Naive thymus-derived CD4-positive, alpha-beta T cell (primary cell): ENCODE results near the gene GNAL. TPM values are rescaled to one million over a fixed set of nuclear protein-coding genes. Genes with fewer than 3 reads are reported as not detected.

Source experiments
- ATAC-seq: fragments of 150-1000 bp; cut with Tn5 transposase; 2 replicates; pipeline ENCODE4 v1.10.0; 2021; ENCODE audit warnings: mild to moderate bottlenecking, moderate library complexity
- CTCF ChIA-PET: fragments of 350-600 bp; sonication (Branson Sonifier 250); formaldehyde crosslinking; loops from one replicate; lab custom pipeline; 2021; ENCODE audit warnings: antibody characterized with exemption; lab: Charles Lee
- POLR2A ChIA-PET: fragments of 350-600 bp; sonication (Branson Sonifier 250); formaldehyde crosslinking; loops from one replicate; lab custom pipeline; 2021; ENCODE audit warnings: antibody characterized with exemption, inconsistent platforms; lab: Charles Lee
- DNase-seq, 9 donors: peaks; one replicate each; pipeline versions ENCODE4 v3.0.0 to v3.0.0-alpha.2; 2020 to 2022; ENCODE audit warnings: mixed read lengths in 1 of 9
- H3K27ac ChIP-seq: one replicate; pipeline ENCODE4 v1.7.0; 2013; ENCODE audit warnings: mild to moderate bottlenecking, low read depth, low read length, moderate library complexity
- H3K27me3 ChIP-seq, 2 donors: one replicate each; pipeline ENCODE4 v1.7.0; 2013; ENCODE audit warnings: low read length in 2 of 2, mild to moderate bottlenecking in 2 of 2, moderate library complexity in 2 of 2; ENCODE audit not compliant: control insufficient read depth in 2 of 2, insufficient read depth in 2 of 2
- H3K36me3 ChIP-seq, 3 experiments: 1 replicate in 2 of 3; 2 replicates in 1 of 3; pipeline ENCODE4 v1.7.0; 2013; ENCODE audit warnings: low read length in 3 of 3, mild to moderate bottlenecking in 3 of 3, moderate library complexity in 1 of 3; ENCODE audit not compliant: insufficient read depth in 3 of 3, control insufficient read depth in 2 of 3
- H3K4me1 ChIP-seq, 2 donors: one replicate each; pipeline ENCODE4 v1.7.0; 2013; ENCODE audit warnings: low read length in 2 of 2, mild to moderate bottlenecking in 2 of 2, moderate library complexity in 1 of 2; ENCODE audit not compliant: control insufficient read depth in 2 of 2, insufficient read depth in 2 of 2
- H3K4me3 ChIP-seq: 2 replicates; pipeline ENCODE4 v1.7.0; 2013; ENCODE audit warnings: mild to moderate bottlenecking, low read length
- H3K9me3 ChIP-seq, 3 experiments: 1 replicate in 2 of 3; 2 replicates in 1 of 3; pipeline ENCODE4 v1.7.0; 2013; ENCODE audit warnings: low read length in 3 of 3; ENCODE audit not compliant: control insufficient read depth in 2 of 3
- H3K27ac Mint-ChIP-seq, 9 donors: one replicate each; pipeline ENCODE4 v1.8.0; 2020 to 2022; ENCODE audit warnings: mixed read lengths in 9 of 9, mild to moderate bottlenecking in 8 of 9, moderate library complexity in 5 of 9, inconsistent platforms in 2 of 9
- H3K27me3 Mint-ChIP-seq, 5 donors: one replicate each; pipeline ENCODE4 v1.8.0; 2021 to 2022; ENCODE audit warnings: mixed read lengths in 5 of 5, mild to moderate bottlenecking in 1 of 5
- H3K36me3 Mint-ChIP-seq, 5 donors: one replicate each; pipeline ENCODE4 v1.8.0; 2020 to 2022; ENCODE audit warnings: mixed read lengths in 5 of 5, mild to moderate bottlenecking in 3 of 5, inconsistent platforms in 1 of 5
- H3K4me1 Mint-ChIP-seq, 7 donors: one replicate each; pipeline ENCODE4 v1.8.0; 2020 to 2022; ENCODE audit warnings: mixed read lengths in 7 of 7, mild to moderate bottlenecking in 3 of 7, inconsistent platforms in 1 of 7
- H3K4me3 Mint-ChIP-seq, 10 donors: one replicate each; pipeline ENCODE4 v1.8.0; 2020 to 2022; ENCODE audit warnings: mild to moderate bottlenecking in 10 of 10, mixed read lengths in 10 of 10, moderate library complexity in 6 of 10, inconsistent platforms in 2 of 10
- H3K9me3 Mint-ChIP-seq, 11 donors: one replicate each; pipeline ENCODE4 v1.8.0; 2020 to 2022; ENCODE audit warnings: mixed read lengths in 11 of 11, mild to moderate bottlenecking in 4 of 11, inconsistent platforms in 1 of 11, moderate library complexity in 1 of 11
- intact Hi-C, 2 donors: fragments of 100-400 bp; cut with micrococcal nuclease; formaldehyde crosslinking; loops; one replicate each; pipeline ENCODE4 v1.15.1; 2023
- polyA plus RNA-seq, 2 donors: library from polyadenylated mRNA; unstranded; fragments of 300-500 nt; fragmentation: Illumina TruSeq; gene quantifications; one replicate each; pipeline ENCODE4 v1.2.3, GENCODE V29; 2021
- total RNA-seq, 6 experiments: library from RNA in 5 of 6; stranded (reverse) in 5 of 6; gene quantifications; 1 replicate in 5 of 6; 2 replicates in 1 of 6; pipeline ENCODE4 v1.2.3 and lab custom pipeline; 2021 to 2026

Gene GNAL
- total and polyA plus RNA-seq, 7 experiments from 2014 or later: 0.09 to 1.4 (median 0.67) TPM

DNA sequence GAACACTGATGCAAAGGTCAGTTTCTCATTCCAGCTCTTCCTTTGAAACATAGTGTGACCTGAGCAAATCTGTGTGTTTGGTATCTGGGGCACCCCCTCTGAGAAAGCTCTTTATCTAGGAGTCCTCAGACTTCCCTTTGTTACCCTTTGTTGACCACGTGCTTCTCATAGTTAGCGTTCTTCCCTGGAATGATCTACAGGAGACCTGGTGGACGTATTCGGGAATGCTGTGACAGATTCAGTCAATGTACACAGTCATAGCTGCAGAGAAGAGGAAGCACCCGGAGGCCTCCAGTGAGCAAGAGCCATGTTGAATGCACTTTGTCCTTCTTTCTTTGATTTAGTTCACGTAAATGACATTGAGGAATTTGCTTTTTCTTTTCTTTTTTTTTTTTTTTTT, 151.4 kb downstream of the GNAL start:
- H3K9me3 Mint-ChIP-seq: no peaks in the 10 kb centered on the region
- ChIA-PET POLR2A (interaction anchor here (1.0 to 1.2 kb wide), 2 partner anchors 10 kb away, joined by 3 to 10 read pairs; partner anchors contain the start of gene CHMP1B), CTCF (no interaction called here)
- no peak overlapping the region for H3K4me3 ChIP-seq
- H3K27ac Mint-ChIP-seq: peak overlapping the region in 1 of 9 donors; percentile 18
- H3K27me3 ChIP-seq: no peaks in the 10 kb centered on the region
- H3K36me3 ChIP-seq: no peaks in the 10 kb centered on the region
- ATAC-seq: no peak
- no peaks in the 10 kb centered on the region for H3K4me1 Mint-ChIP-seq
- H3K27me3 Mint-ChIP-seq: peaks cover 0 to 2% (median 0%) of the 10 kb centered on the region in 5 donors
- intact Hi-C loops: no loop called here
- H3K4me1 ChIP-seq: no peaks in the 10 kb centered on the region
- no peaks in the 10 kb centered on the region for H3K9me3 ChIP-seq
- H3K27ac ChIP-seq: no peak overlapping the region
- H3K36me3 Mint-ChIP-seq: no peaks in the 10 kb centered on the region
- DNase-seq: no peak
- H3K4me3 Mint-ChIP-seq: no peak overlapping the region

- no peak for ATAC-seq
- intact Hi-C loops: no loop called here
- ChIA-PET CTCF (no interaction called here), POLR2A (no interaction called here)
- Mint-ChIP-seq H3K27ac (no peak overlapping the region), H3K36me3 (no peaks in the 10 kb centered on the region), H3K4me1 (no peaks in the 10 kb centered on the region), H3K27me3 (peaks cover 0 to 2% (median 0%) of the 10 kb centered on the region in 5 donors), H3K9me3 (no peaks in the 10 kb centered on the region), H3K4me3 (no peak overlapping the region)
- no peak for DNase-seq
- Histone ChIP-seq H3K9me3 (no peaks in the 10 kb centered on the region), H3K36me3 (no peaks in the 10 kb centered on the region), H3K4me1 (no peaks in the 10 kb centered on the region), H3K4me3 (no peak overlapping the region), H3K27ac (no peak overlapping the region), H3K27me3 (no peaks in the 10 kb centered on the region)
Observed at GRCh38 chr18:11842562-11842961, 153.5 kb downstream of the GNAL start.

GRCh38 chr18:11844436-11844835, 155.4 kb downstream of the GNAL start:
- no peaks in the 10 kb centered on the region for H3K36me3 ChIP-seq
- intact Hi-C loops: no loop called here
- H3K9me3 ChIP-seq: no peaks in the 10 kb centered on the region
- Mint-ChIP-seq H3K36me3 (no peaks in the 10 kb centered on the region), H3K27me3 (peaks cover 0 to 15% (median 0%) of the 10 kb centered on the region in 5 donors), H3K9me3 (no peaks in the 10 kb centered on the region), H3K4me1 (peaks cover 0 to 7% (median 5%) of the 10 kb centered on the region in 7 donors), H3K27ac (no peak overlapping the region), H3K4me3 (no peak overlapping the region)
- no peak for DNase-seq
- no peaks in the 10 kb centered on the region for H3K27me3 ChIP-seq
- peaks cover 0 to under 1% of the 10 kb centered on the region in 2 donors for H3K4me1 ChIP-seq
- H3K27ac ChIP-seq: no peak overlapping the region
- no peak overlapping the region for H3K4me3 ChIP-seq
- ATAC-seq: no peak
- POLR2A ChIA-PET: no interaction called here
- CTCF ChIA-PET: no interaction called here

DNA sequence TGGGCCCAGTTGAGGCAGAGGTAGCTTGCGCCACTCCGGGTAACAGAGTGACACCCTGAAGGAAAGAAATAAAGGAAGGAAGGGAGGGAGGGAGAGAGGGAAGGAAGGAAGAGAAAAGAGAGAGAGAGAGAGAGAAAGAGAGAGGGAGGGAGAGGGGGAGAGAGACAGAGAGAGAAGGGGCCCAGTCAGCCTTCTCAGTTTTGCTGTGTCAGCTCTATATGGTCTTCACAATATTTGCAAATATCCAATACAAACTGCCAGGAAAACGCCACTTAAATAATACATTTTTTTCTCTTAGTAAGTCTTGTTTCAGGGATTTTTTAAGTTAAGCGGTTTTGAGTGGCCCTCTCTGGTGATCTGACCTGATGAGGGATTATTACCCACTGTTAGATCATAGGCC, 156.6 kb downstream of the GNAL start:
- ChIA-PET POLR2A (interaction anchor here (0.6 to 1.4 kb wide), 3 partner anchors 14 to 111 kb away, joined by 3 read pairs; no protein-coding TSS in a partner anchor), CTCF (no interaction called here)

DNA sequence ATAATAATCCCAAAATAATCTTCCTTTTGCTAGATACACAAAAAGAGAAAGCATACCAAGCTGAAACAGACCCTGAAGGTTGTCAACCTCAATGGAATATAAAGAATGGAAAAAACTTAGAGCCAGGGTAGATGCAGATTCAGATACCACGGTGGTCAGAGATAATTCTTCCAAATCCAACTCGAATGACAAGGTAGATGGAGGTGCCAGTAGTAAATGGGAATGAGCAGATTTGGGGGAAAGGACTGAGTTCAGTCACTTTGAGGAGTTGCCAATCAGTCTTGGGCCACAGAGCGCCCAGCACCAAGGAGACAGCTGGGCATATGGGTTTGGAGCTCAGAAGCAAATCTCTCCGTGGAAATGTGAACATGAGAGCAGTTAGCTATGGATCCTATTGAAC, 158.7 kb downstream of the GNAL start:
- H3K4me3 ChIP-seq: no peak overlapping the region
- no peak overlapping the region for H3K27ac ChIP-seq
- H3K9me3 Mint-ChIP-seq: no peaks in the 10 kb centered on the region
- POLR2A ChIA-PET: no interaction called here
- H3K9me3 ChIP-seq: no peaks in the 10 kb centered on the region
- intact Hi-C loops: no loop called here
- DNase-seq (no peak), ATAC-seq (no peak)
- peaks cover 7 to 11% of the 10 kb centered on the region in 2 donors for H3K4me1 ChIP-seq
- CTCF ChIA-PET: no interaction called here
- peak overlapping the region in 8 of 9 donors; percentile 4 to 100 (median 56) for H3K27ac Mint-ChIP-seq
- peaks cover 0 to 15% (median 0%) of the 10 kb centered on the region in 5 donors for H3K27me3 Mint-ChIP-seq
- peaks cover 16 to 35% (median 27%) of the 10 kb centered on the region in 7 donors for H3K4me1 Mint-ChIP-seq
- peaks cover 0 to 4% (median 0%) of the 10 kb centered on the region in 3 experiments for H3K36me3 ChIP-seq
- H3K36me3 Mint-ChIP-seq: peaks cover 0 to 4% (median 3%) of the 10 kb centered on the region in 5 donors
- H3K4me3 Mint-ChIP-seq: peak overlapping the region in 1 of 10 donors; percentile 2
- H3K27me3 ChIP-seq: no peaks in the 10 kb centered on the region

More for the DNA sequence above, 156.6 kb downstream of the GNAL start:
- no peak for DNase-seq
- no peak overlapping the region for H3K27ac ChIP-seq
- ATAC-seq: no peak
- intact Hi-C loops: no loop called here
- no peaks in the 10 kb centered on the region for H3K36me3 Mint-ChIP-seq
- no peak overlapping the region for H3K27ac Mint-ChIP-seq
- H3K36me3 ChIP-seq: no peaks in the 10 kb centered on the region
- peaks cover 4 to 6% of the 10 kb centered on the region in 2 donors for H3K4me1 ChIP-seq
- no peaks in the 10 kb centered on the region for H3K9me3 ChIP-seq
- H3K9me3 Mint-ChIP-seq: no peaks in the 10 kb centered on the region
- H3K4me1 Mint-ChIP-seq: peaks cover 8 to 20% (median 15%) of the 10 kb centered on the region in 7 donors
- H3K27me3 ChIP-seq: no peaks in the 10 kb centered on the region
- H3K4me3 ChIP-seq: no peak overlapping the region
- H3K27me3 Mint-ChIP-seq: peaks cover 0 to 15% (median 0%) of the 10 kb centered on the region in 5 donors
- H3K4me3 Mint-ChIP-seq: no peak overlapping the region

GRCh38 chr18:11849279-11849678, 160.2 kb downstream of the GNAL start:
- ATAC-seq (no peak), DNase-seq (no peak)
- H3K36me3 Mint-ChIP-seq: peaks cover 0 to 4% (median 3%) of the 10 kb centered on the region in 5 donors
- no peaks in the 10 kb centered on the region for H3K27me3 ChIP-seq
- H3K36me3 ChIP-seq: peaks cover 0 to 4% (median 0%) of the 10 kb centered on the region in 3 experiments
- no peak overlapping the region for H3K4me3 ChIP-seq
- ChIA-PET POLR2A (interaction anchor here (0.6 to 1.2 kb wide), 5 partner anchors 28 to 1777 kb away, joined by 3 to 6 read pairs (median 3); no protein-coding TSS in a partner anchor), CTCF (interaction anchor here (1.6 kb wide), 1 partner anchor 149 kb away, joined by 3 read pairs; no protein-coding TSS in a partner anchor)
- peaks cover 19 to 21% of the 10 kb centered on the region in 2 donors for H3K4me1 ChIP-seq
- H3K9me3 ChIP-seq: no peaks in the 10 kb centered on the region
- peak overlapping the region; percentile 23 to 100 (median 100) for H3K27ac Mint-ChIP-seq
- peaks cover 16 to 50% (median 40%) of the 10 kb centered on the region in 7 donors for H3K4me1 Mint-ChIP-seq
- peaks cover 0 to 15% (median 0%) of the 10 kb centered on the region in 5 donors for H3K27me3 Mint-ChIP-seq
- H3K27ac ChIP-seq: peak overlapping the region; percentile 96
- H3K9me3 Mint-ChIP-seq: no peaks in the 10 kb centered on the region
- peak overlapping the region in 8 of 10 donors; percentile 46 to 100 (median 92) for H3K4me3 Mint-ChIP-seq
- intact Hi-C loops: no loop called here
